ENCODE results near the gene ZNF644. TPM values are rescaled to one million over a fixed set of nuclear protein-coding genes. Genes with fewer than 3 reads are reported as not detected.
A peak's percentile ranks its signal among the peaks of the same experiment; 100 is the strongest.
"Not testable (repeated sequence)": the region's sequence is repeated elsewhere in the genome, so short reads cannot be mapped to it uniquely, and the experiment has no call there.

The ZNF644 gene
- total RNA-seq, 1 donor from 2014 or later, result 37.9 TPM

DNA sequence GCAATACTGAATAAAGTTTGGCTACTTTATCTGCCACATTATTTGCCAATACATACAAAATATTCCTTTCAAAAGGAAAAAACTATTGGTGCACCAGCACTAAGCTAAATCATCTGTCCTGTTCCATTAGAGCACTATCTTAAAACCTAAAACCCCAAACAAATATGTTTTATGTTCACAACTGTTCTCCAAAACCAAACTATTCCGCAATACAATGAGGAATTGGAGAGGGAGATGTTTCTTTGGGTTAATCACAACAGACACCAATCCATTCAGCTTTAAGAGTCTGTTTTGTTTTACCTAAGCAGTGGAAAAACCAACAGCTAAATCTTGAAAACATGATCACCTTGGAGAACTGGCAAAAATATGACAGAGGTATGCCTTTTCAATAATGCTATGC is 85.1 kb downstream of the ZNF644 start:
- H3K4me3 Mint-ChIP-seq (ENCODE audit: unreplicated experiment), result no peak overlapping the region
- no peak for DNase-seq (ENCODE audit: low spot score)
- peaks cover 8% of the 10 kb centered on the region for H3K4me1 Mint-ChIP-seq (ENCODE audit: low read depth)
- TF ChIP-seq, protein P1, sequence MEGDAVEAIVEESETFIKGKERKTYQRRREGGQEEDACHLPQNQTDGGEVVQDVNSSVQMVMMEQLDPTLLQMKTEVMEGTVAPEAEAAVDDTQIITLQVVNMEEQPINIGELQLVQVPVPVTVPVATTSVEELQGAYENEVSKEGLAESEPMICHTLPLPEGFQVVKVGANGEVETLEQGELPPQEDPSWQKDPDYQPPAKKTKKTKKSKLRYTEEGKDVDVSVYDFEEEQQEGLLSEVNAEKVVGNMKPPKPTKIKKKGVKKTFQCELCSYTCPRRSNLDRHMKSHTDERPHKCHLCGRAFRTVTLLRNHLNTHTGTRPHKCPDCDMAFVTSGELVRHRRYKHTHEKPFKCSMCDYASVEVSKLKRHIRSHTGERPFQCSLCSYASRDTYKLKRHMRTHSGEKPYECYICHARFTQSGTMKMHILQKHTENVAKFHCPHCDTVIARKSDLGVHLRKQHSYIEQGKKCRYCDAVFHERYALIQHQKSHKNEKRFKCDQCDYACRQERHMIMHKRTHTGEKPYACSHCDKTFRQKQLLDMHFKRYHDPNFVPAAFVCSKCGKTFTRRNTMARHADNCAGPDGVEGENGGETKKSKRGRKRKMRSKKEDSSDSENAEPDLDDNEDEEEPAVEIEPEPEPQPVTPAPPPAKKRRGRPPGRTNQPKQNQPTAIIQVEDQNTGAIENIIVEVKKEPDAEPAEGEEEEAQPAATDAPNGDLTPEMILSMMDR (IDR thresholded peaks at IDR 0.05), result no peak
- peaks cover 28% of the 10 kb centered on the region for H3K36me3 Mint-ChIP-seq (ENCODE audit: low read depth)
- H3K27me3 Mint-ChIP-seq (ENCODE audit: low read depth), result no peaks in the 10 kb centered on the region
- no peaks in the 10 kb centered on the region for H3K9me3 Mint-ChIP-seq (ENCODE audit: low read depth)
- H3K27ac Mint-ChIP-seq (ENCODE audit: unreplicated experiment), result no peak overlapping the region

DNA sequence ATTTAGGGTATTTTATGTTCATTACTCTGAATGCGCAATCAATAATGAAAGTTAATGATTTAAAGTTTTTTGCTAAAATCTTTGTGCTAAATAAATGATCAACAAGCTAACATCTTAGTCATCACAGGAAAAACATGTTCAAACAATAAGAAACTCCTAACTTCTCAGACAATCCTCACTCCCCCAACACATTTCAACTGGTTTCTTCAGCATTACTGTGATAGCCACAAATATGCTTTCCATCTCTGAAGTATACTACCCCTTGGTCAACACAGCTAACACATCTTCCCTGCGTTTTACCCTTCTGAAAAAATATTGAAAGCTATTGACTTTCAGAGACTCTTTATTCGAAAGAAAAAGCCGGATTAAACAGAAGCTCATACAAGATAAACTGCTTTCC is 85.8 kb downstream of the ZNF644 start:
- no peak overlapping the region for H3K4me3 Mint-ChIP-seq (ENCODE audit: unreplicated experiment)
- peaks cover 11% of the 10 kb centered on the region for H3K4me1 Mint-ChIP-seq (ENCODE audit: low read depth)
- no peak for DNase-seq (ENCODE audit: low spot score)
- H3K27ac Mint-ChIP-seq (ENCODE audit: unreplicated experiment), result no peak overlapping the region
- TF ChIP-seq, protein P1 (IDR thresholded peaks at IDR 0.05), result no peak
- peaks cover 28% of the 10 kb centered on the region for H3K36me3 Mint-ChIP-seq (ENCODE audit: low read depth)
- H3K27me3 Mint-ChIP-seq (ENCODE audit: low read depth), result no peaks in the 10 kb centered on the region
- H3K9me3 Mint-ChIP-seq (ENCODE audit: low read depth), result no peaks in the 10 kb centered on the region

DNA sequence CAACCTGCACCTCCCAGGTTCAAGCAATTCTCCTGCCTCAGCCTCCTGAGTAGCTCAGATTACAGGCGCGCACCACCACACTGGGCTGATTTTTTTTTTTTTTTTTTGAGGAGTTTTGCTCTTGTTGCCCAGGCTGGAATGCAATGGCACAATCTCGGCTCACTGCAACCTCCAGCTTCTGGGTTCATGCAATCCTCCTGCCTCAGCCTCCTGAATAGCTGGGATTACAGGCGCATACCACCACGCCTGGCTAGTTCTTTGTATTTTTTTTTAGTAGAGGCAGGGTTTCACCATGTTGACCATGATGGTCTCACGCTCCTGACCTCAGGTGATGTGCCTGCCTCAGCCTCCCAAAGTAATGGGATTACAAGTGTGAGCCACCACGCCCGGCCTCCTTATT is 93.6 kb downstream of the ZNF644 start:
- not testable (repeated sequence) for H3K27me3 Mint-ChIP-seq (ENCODE audit: low read depth); DNase-seq (ENCODE audit: low spot score); H3K27ac Mint-ChIP-seq (ENCODE audit: unreplicated experiment); H3K36me3 Mint-ChIP-seq (ENCODE audit: low read depth); H3K4me3 Mint-ChIP-seq (ENCODE audit: unreplicated experiment); H3K9me3 Mint-ChIP-seq (ENCODE audit: low read depth)
- H3K4me1 Mint-ChIP-seq (ENCODE audit: low read depth), result peaks cover 29% of the 10 kb centered on the region

DNA sequence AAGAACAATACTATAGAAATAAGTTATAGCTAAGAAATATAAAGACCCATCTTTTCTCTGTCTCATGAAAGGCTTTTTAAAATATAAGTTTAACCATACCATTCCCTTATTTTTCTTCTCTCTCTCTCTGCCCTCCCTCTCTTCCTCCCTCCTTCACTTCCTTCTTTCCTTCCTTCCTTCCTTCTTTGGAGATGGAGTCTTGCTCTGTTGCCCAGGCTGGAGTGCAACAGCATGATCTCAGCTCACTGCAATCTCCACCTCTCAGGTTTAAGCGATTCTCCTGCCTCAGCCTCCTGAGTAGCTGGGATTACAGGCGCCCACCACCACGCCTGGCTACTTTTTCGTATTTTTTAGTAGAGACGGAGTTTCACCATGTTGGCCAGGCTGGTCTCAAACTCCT is 94.2 kb downstream of the ZNF644 start:
- Mint-ChIP-seq H3K4me1 (ENCODE audit: low read depth) (peaks cover 31% of the 10 kb centered on the region), H3K27ac (ENCODE audit: unreplicated experiment) (peak overlapping the region; percentile 77)
- H3K27me3 Mint-ChIP-seq (ENCODE audit: low read depth); H3K36me3 Mint-ChIP-seq (ENCODE audit: low read depth); H3K4me3 Mint-ChIP-seq (ENCODE audit: unreplicated experiment); H3K9me3 Mint-ChIP-seq (ENCODE audit: low read depth); DNase-seq (ENCODE audit: low spot score): not testable (repeated sequence)

DNA sequence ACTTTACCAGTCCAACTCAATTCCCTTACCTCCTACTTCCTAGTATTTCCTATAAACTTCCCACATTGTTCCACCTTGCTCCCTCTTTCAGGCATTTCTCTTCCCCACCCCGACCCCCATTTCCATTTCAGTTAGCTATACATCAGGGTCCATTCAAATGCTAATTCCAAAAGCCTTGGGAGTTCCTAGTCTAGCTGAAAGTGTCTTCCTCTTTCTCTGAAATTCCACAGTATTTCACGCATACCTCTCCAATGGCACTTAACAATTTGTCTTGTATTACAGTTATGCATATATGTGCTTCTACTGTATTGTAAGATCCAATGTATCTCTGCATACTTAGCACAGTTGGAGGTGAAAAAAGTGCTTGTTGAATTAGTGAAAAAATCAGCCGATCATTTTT is 94.9 kb downstream of the ZNF644 start:
- no peak overlapping the region for H3K27ac Mint-ChIP-seq (ENCODE audit: unreplicated experiment)
- DNase-seq (ENCODE audit: low spot score), result no peak
- H3K4me3 Mint-ChIP-seq (ENCODE audit: unreplicated experiment), result no peak overlapping the region
- no peaks in the 10 kb centered on the region for H3K27me3 Mint-ChIP-seq (ENCODE audit: low read depth)
- H3K9me3 Mint-ChIP-seq (ENCODE audit: low read depth), result peaks cover 4% of the 10 kb centered on the region
- H3K4me1 Mint-ChIP-seq (ENCODE audit: low read depth), result peaks cover 31% of the 10 kb centered on the region
- TF ChIP-seq, protein P1 (IDR thresholded peaks at IDR 0.05), result no peak
- H3K36me3 Mint-ChIP-seq (ENCODE audit: low read depth), result no peaks in the 10 kb centered on the region

DNA sequence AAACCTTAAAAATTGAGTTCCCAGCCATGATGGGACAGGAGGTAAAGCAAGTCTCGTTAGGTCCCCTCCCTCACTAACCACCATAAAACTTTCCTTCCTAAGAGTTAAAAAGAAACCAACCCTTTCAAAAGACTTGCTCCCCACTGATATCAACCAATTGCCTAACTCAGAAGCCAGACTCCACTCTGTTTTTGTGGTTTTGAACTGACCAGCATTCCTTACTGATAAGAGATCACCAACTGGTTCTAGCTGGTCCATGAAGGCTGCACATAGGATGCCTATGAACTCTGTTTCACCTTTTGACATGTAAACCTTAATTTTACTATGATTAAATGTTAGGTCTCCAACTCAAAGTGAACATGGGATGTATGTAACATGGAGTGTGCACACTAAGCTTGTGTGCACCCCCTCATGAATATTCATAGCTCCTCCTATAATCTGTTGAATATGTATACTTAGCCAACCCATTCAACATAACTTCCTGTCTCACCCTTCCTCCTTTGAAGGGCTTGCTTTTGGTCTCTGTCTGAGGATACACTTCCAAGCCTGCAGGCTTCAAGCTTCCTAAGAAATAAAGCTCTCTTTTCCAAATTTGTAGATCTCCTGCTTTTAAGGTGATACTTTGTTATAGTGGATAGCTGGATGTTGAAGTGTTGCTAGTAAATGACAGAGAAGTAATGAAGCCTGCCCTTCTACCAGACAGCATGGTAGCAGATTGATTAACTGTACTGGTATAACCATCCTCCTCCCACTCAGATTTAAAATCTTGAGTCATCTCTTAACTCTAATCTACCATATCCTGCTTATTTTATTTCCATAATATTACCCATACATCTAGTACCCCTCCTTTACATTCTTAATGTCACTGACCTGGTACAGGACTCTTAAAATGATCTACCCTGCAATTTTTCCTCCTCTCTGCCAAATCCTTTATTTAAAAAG is 95.6 kb downstream of the ZNF644 start:
- no peak overlapping the region for H3K4me3 Mint-ChIP-seq (ENCODE audit: unreplicated experiment)
- no peaks in the 10 kb centered on the region for H3K27me3 Mint-ChIP-seq (ENCODE audit: low read depth)
- TF ChIP-seq, protein P1 (IDR thresholded peaks at IDR 0.05), result no peak
- no peak for DNase-seq (ENCODE audit: low spot score)
- peaks cover 28% of the 10 kb centered on the region for H3K4me1 Mint-ChIP-seq (ENCODE audit: low read depth)
- no peaks in the 10 kb centered on the region for H3K36me3 Mint-ChIP-seq (ENCODE audit: low read depth)
- peak overlapping the region; percentile 23 for H3K27ac Mint-ChIP-seq (ENCODE audit: unreplicated experiment)
- peaks cover 4% of the 10 kb centered on the region for H3K9me3 Mint-ChIP-seq (ENCODE audit: low read depth)

Data from chondrocyte (in vitro differentiated cells).